ENCODE data around the gene IRAK2. TPM values are rescaled to one million over a fixed set of nuclear protein-coding genes. Genes with fewer than 3 reads are reported as not detected.

Gene IRAK2
- total and polyA plus RNA-seq, 2 donors (not counting 3 experiments of a cell fraction or from before 2014, with no cell fraction given) = 7.9 to 10.0 TPM

DNA sequence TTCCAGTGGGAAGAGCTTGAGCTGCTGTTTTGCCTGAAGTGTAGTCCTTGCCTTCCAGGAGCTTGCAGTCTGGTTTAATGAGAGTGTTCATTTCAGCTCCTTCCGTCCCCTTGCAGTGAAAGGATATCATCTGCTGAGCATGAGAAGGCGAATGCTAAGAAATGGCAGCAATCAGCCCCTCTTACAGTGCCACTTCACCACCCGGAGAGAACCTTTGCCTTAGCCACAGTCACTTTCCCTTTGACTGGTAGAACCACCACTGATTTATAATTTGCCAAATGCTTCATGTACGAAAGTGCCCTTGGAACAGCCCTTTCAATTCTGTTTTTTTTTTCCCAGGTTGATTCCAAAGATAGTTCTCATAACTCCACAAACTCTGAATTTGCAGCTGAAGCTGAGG is 95.1 kb downstream of the IRAK2 start:
- H3K4me3 ChIP-seq (replicated peaks in 1 of 3; ENCODE audit: insufficient read depth in 1 of 3, low read depth in 1 of 3, low read length in 3 of 3) = no peak overlapping the region
- H3K9me1 ChIP-seq (replicated peaks; ENCODE audit: control insufficient read depth, extremely low read depth, insufficient read depth, low read length) = no peaks in the 10 kb centered on the region
- H3K36me3 ChIP-seq (ENCODE audit: control insufficient read depth in 2 of 2, extremely low read depth in 1 of 2, insufficient read depth in 2 of 2, low read length in 2 of 2) = peaks cover 4 to 5% of the 10 kb centered on the region in 2 experiments
- no peaks in the 10 kb centered on the region for H3K4me1 ChIP-seq (ENCODE audit: control insufficient read depth, extremely low read depth, insufficient read depth, low read length)
- FAIRE-seq = no peak
- no peaks in the 10 kb centered on the region for H3K9me3 ChIP-seq (replicated peaks; ENCODE audit: control insufficient read depth, insufficient read depth, low read length)
- intact Hi-C loops (cut with micrococcal nuclease) = no loop called here
- no TSS peak for BruUV-seq (replicated peaks)
- CTCF ChIA-PET = interaction anchor here (1.2 to 1.4 kb wide), 2 partner anchors 10 to 11 kb away, joined by 3 read pairs; no protein-coding TSS in a partner anchor
- no peak for DNase-seq (ENCODE audit: low read depth, low spot score)
- H3K79me2 ChIP-seq (ENCODE audit: control insufficient read depth, insufficient read depth, low read length) = peaks cover 37% of the 10 kb centered on the region
- H3K4me2 ChIP-seq (ENCODE audit: insufficient read depth, low read length) = no peak overlapping the region
- no peak overlapping the region for H2AFZ ChIP-seq (ENCODE audit: low read depth, low read length)
- dilution Hi-C loops (cut with MboI; ENCODE audit: extremely low pct_ligation_motif_present, low sequenced_read_pairs) = no loop called here
- POLR2A ChIA-PET = interaction anchor here (0.6 kb wide), 1 partner anchor 84 kb away, joined by 8 read pairs; no protein-coding TSS in a partner anchor
- H3K9ac ChIP-seq (replicated peaks; ENCODE audit: extremely low read depth, insufficient read depth, low read length) = no peak overlapping the region
- H3K27ac ChIP-seq (ENCODE audit: insufficient read depth, low read depth, low read length) = no peak overlapping the region
- TF ChIP-seq MYC (IDR thresholded peaks at IDR 0.05; ENCODE audit: low read depth, low read length) (no peak), GATA2 (IDR thresholded peaks at IDR 0.05; ENCODE audit: insufficient read depth, insufficient read length, low read depth, low read length) (no peak), EZH2 (IDR thresholded peaks at IDR 0.05; ENCODE audit: borderline replicate concordance, low read depth, low read length, severe bottlenecking) (no peak)
- H4K20me1 ChIP-seq (replicated peaks; ENCODE audit: control insufficient read depth, extremely low read depth, insufficient read depth, low read length) = no peaks in the 10 kb centered on the region
- no peaks in the 10 kb centered on the region for H3K27me3 ChIP-seq (ENCODE audit: control insufficient read depth in 2 of 2, insufficient read depth in 2 of 2, low read length in 2 of 2)

DNA sequence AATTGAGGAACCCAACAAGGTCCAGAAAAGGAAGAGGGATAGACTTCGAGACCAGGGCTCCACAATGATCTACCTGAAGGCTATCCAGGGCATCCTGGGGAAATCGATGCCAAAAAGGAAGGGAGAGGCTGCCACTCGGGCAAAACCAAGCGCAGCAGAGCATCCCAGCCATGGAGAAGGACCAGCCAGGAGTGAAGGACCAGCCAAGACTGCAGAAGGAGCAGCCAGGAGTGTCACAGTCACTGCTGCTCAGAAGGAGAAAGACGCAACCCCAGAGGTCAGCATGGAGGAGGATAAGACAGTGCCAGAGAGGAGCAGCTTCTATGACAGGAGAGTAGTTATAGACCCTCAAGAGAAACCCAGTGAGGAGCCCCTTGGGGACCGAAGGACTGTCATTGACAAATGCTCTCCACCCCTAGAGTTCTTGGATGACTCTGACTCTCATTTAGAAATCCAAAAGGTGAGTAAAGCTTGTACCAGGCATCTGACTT is 95.5 kb downstream of the IRAK2 start:
- dilution Hi-C loops (cut with MboI; ENCODE audit: extremely low pct_ligation_motif_present, low sequenced_read_pairs) (no loop called here), intact Hi-C loops (cut with micrococcal nuclease) (no loop called here)
- BruUV-seq (replicated peaks) = no TSS peak
- Histone ChIP-seq H3K27me3 (ENCODE audit: control insufficient read depth in 2 of 2, insufficient read depth in 2 of 2, low read length in 2 of 2) (no peaks in the 10 kb centered on the region), H3K9me3 (replicated peaks; ENCODE audit: control insufficient read depth, insufficient read depth, low read length) (no peaks in the 10 kb centered on the region), H3K27ac (ENCODE audit: insufficient read depth, low read depth, low read length) (no peak overlapping the region), H4K20me1 (replicated peaks; ENCODE audit: control insufficient read depth, extremely low read depth, insufficient read depth, low read length) (no peaks in the 10 kb centered on the region), H3K9me1 (replicated peaks; ENCODE audit: control insufficient read depth, extremely low read depth, insufficient read depth, low read length) (no peaks in the 10 kb centered on the region), H3K4me1 (ENCODE audit: control insufficient read depth, extremely low read depth, insufficient read depth, low read length) (no peaks in the 10 kb centered on the region), H3K9ac (replicated peaks; ENCODE audit: extremely low read depth, insufficient read depth, low read length) (no peak overlapping the region), H3K79me2 (ENCODE audit: control insufficient read depth, insufficient read depth, low read length) (peaks cover 36% of the 10 kb centered on the region), H2AFZ (ENCODE audit: low read depth, low read length) (no peak overlapping the region), H3K36me3 (ENCODE audit: control insufficient read depth in 2 of 2, extremely low read depth in 1 of 2, insufficient read depth in 2 of 2, low read length in 2 of 2) (peaks cover 4 to 5% of the 10 kb centered on the region in 2 experiments), H3K4me3 (replicated peaks in 1 of 3; ENCODE audit: insufficient read depth in 1 of 3, low read depth in 1 of 3, low read length in 3 of 3) (no peak overlapping the region), H3K4me2 (ENCODE audit: insufficient read depth, low read length) (no peak overlapping the region)
- TF ChIP-seq, protein P1, sequence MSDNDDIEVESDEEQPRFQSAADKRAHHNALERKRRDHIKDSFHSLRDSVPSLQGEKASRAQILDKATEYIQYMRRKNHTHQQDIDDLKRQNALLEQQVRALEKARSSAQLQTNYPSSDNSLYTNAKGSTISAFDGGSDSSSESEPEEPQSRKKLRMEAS (IDR thresholded peaks at IDR 0.05; ENCODE audit: insufficient read depth, insufficient read length) = no peak
- no peak for TF ChIP-seq MYC (IDR thresholded peaks at IDR 0.05; ENCODE audit: low read depth, low read length)
- no peak for TF ChIP-seq GATA2 (IDR thresholded peaks at IDR 0.05; ENCODE audit: insufficient read depth, insufficient read length, low read depth, low read length)
- no peak for TF ChIP-seq JUN (IDR thresholded peaks at IDR 0.05; ENCODE audit: borderline replicate concordance, insufficient read depth, insufficient read length, low read depth)
- no peak for TF ChIP-seq POLR2AphosphoS5 (IDR thresholded peaks at IDR 0.05; ENCODE audit: insufficient read depth, low read depth, low read length)
- TF ChIP-seq, protein P2, sequence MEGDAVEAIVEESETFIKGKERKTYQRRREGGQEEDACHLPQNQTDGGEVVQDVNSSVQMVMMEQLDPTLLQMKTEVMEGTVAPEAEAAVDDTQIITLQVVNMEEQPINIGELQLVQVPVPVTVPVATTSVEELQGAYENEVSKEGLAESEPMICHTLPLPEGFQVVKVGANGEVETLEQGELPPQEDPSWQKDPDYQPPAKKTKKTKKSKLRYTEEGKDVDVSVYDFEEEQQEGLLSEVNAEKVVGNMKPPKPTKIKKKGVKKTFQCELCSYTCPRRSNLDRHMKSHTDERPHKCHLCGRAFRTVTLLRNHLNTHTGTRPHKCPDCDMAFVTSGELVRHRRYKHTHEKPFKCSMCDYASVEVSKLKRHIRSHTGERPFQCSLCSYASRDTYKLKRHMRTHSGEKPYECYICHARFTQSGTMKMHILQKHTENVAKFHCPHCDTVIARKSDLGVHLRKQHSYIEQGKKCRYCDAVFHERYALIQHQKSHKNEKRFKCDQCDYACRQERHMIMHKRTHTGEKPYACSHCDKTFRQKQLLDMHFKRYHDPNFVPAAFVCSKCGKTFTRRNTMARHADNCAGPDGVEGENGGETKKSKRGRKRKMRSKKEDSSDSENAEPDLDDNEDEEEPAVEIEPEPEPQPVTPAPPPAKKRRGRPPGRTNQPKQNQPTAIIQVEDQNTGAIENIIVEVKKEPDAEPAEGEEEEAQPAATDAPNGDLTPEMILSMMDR (IDR thresholded peaks at IDR 0.05; ENCODE audit: extremely low read depth in 1 of 2, insufficient read depth in 1 of 2, low read depth in 1 of 2, low read length in 2 of 2) = no peak
- no peak for TF ChIP-seq FOS (IDR thresholded peaks at IDR 0.05; ENCODE audit: borderline replicate concordance, insufficient read depth, low read length)
- no peak for TF ChIP-seq POLR2A (IDR thresholded peaks at IDR 0.05; ENCODE audit: low read depth, low read length)
- no peak for TF ChIP-seq EZH2 (IDR thresholded peaks at IDR 0.05; ENCODE audit: borderline replicate concordance, low read depth, low read length, severe bottlenecking)
- CTCF ChIA-PET = no interaction called here
- DNase-seq (ENCODE audit: low read depth, low spot score) (no peak), FAIRE-seq (no peak)
- POLR2A ChIA-PET = interaction anchor here (0.5 to 1.4 kb wide), 2 partner anchors 12 to 108 kb away, joined by 3 to 7 read pairs; no protein-coding TSS in a partner anchor
